RKO (cell line): ENCODE data around the gene IDI1.
"Not testable (repeated sequence)": the region's sequence is repeated elsewhere in the genome, so short reads cannot be mapped to it uniquely, and the experiment has no call there.

Source experiments
- DNase-seq: peaks from one replicate; pipeline ENCODE4 v3.0.0-alpha.2; 2016; ENCODE audit warnings: low spot score

IDI1 gene

GRCh38 chr10:1063232-1063865 lies 14.4 kb upstream of the IDI1 start:
- no peak for DNase-seq

- no peak for DNase-seq
Observed at GRCh38 chr10:1061930-1062774, 13.2 kb upstream of the IDI1 start.

- no peak for DNase-seq
Observed at GRCh38 chr10:1059902-1060301, 11.0 kb upstream of the IDI1 start.

GRCh38 chr10:1058017-1058416 lies 9.1 kb upstream of the IDI1 start:
- DNase-seq, result no peak

- DNase-seq, result peak; percentile 81
Observed at GRCh38 chr10:1057106-1057657, 8.3 kb upstream of the IDI1 start.

GRCh38 chr10:1056326-1057105 lies 7.6 kb upstream of the IDI1 start, which contains the start of gene WDR37:
Gene WDR37 (plus strand): TSS chr10:1056385. CDS start chr10:1072156, 15,771 bp downstream.
- DNase-seq, result peak; percentile 96

- peak; percentile 89 for DNase-seq
Observed at GRCh38 chr10:1054684-1055083, 5.8 kb upstream of the IDI1 start.

- peak; percentile 53 for DNase-seq
Observed at GRCh38 chr10:1050554-1050953, 1.6 kb upstream of the IDI1 start.

GRCh38 chr10:1050145-1050544 lies 1.2 kb upstream of the IDI1 start:
- peak; percentile 82 for DNase-seq

GRCh38 chr10:1049425-1049958 lies 573 bp upstream of the IDI1 start:
- peak; percentile 63 for DNase-seq

GRCh38 chr10:1048349-1048731 lies 579 bp downstream of the IDI1 start:
- peak; percentile 38 for DNase-seq

GRCh38 chr10:1047937-1048336 lies 982 bp downstream of the IDI1 start:
- DNase-seq, result peak; percentile 36

- no peak for DNase-seq
Observed at GRCh38 chr10:1045415-1045814, 3.5 kb downstream of the IDI1 start.

- no peak for DNase-seq
Observed at GRCh38 chr10:1044964-1045363, 4.0 kb downstream of the IDI1 start.

- DNase-seq, result no peak
Observed at GRCh38 chr10:1044146-1044545, 4.8 kb downstream of the IDI1 start.

- DNase-seq, result no peak
Observed at GRCh38 chr10:1043532-1043995, 5.4 kb downstream of the IDI1 start.

- DNase-seq, result no peak
Observed at GRCh38 chr10:1041514-1041913, 7.4 kb downstream of the IDI1 start.

- DNase-seq, result no peak
Observed at GRCh38 chr10:1040133-1040532, 8.8 kb downstream of the IDI1 start.

- not testable (repeated sequence) for DNase-seq
Observed at GRCh38 chr10:1038769-1039168, 10.2 kb downstream of the IDI1 start.

- no peak for DNase-seq
Observed at GRCh38 chr10:1037098-1037497, 11.8 kb downstream of the IDI1 start.

GRCh38 chr10:1036341-1036791 lies 12.6 kb downstream of the IDI1 start:
- DNase-seq, result peak; percentile 63

GRCh38 chr10:1035201-1035600 lies 13.7 kb downstream of the IDI1 start:
- DNase-seq, result no peak
